ENCODE results near the gene APOBEC4. TPM values are rescaled to one million over a fixed set of nuclear protein-coding genes. Genes with fewer than 3 reads are reported as not detected.

The APOBEC4 gene
- polyA plus RNA-seq, 1 donor from 2014 or later = not detected

GRCh38 chr1:183636334-183636682 is 16.8 kb downstream of the APOBEC4 start:
- H3K79me2 ChIP-seq (replicated peaks; ENCODE audit: insufficient read depth, low read length) = peaks cover 71% of the 10 kb centered on the region
- peak overlapping the region; percentile 82 for H3K4me3 ChIP-seq (ENCODE audit: low read length)
- H3K9me3 ChIP-seq (ENCODE audit: low read length) = no peaks in the 10 kb centered on the region
- H3F3A ChIP-seq (ENCODE audit: insufficient read depth, low read length, poor library complexity, severe bottlenecking) = no peaks in the 10 kb centered on the region
- peak overlapping the region; percentile 82 for H3K27ac ChIP-seq (ENCODE audit: low read length)
- H3K27me3 ChIP-seq (ENCODE audit: insufficient read depth, low read depth, low read length) = no peaks in the 10 kb centered on the region
- H2AFZ ChIP-seq (ENCODE audit: low read depth, low read length) = peak overlapping the region; percentile 70
- peak overlapping the region; percentile 63 for H3K4me2 ChIP-seq (ENCODE audit: low read length)
- peak overlapping the region; percentile 85 for H3K9ac ChIP-seq (ENCODE audit: low read length)
- H4K20me1 ChIP-seq (ENCODE audit: insufficient read depth) = no peaks in the 10 kb centered on the region
- TF ChIP-seq CTCF (IDR thresholded peaks at IDR 0.05; ENCODE audit: poor library complexity, severe bottlenecking) (no peak), REST (IDR thresholded peaks at IDR 0.05; ENCODE audit: borderline replicate concordance) (peak; percentile 45)
- no peaks in the 10 kb centered on the region for H3K36me3 ChIP-seq (ENCODE audit: insufficient read depth, low read length)
- H3K9me2 ChIP-seq (ENCODE audit: insufficient read depth, low read length) = no peaks in the 10 kb centered on the region

GRCh38 chr1:183635606-183636333 is 17.3 kb downstream of the APOBEC4 start, which contains the start of gene ARPC5:
Gene ARPC5, minus strand, starts transcription at chr1:183635783. Its CDS starts 124 bp downstream, at chr1:183635659.
- Histone ChIP-seq H3F3A (ENCODE audit: insufficient read depth, low read length, poor library complexity, severe bottlenecking) (no peaks in the 10 kb centered on the region), H3K79me2 (replicated peaks; ENCODE audit: insufficient read depth, low read length) (peaks cover 69% of the 10 kb centered on the region), H3K27ac (ENCODE audit: low read length) (peak within 1 kb of the TSS; percentile 87), H4K20me1 (ENCODE audit: insufficient read depth) (no peaks in the 10 kb centered on the region), H3K9ac (ENCODE audit: low read length) (peak within 1 kb of the TSS; percentile 85), H2AFZ (ENCODE audit: low read depth, low read length) (peak within 1 kb of the TSS; percentile 70), H3K9me2 (ENCODE audit: insufficient read depth, low read length) (no peaks in the 10 kb centered on the region), H3K27me3 (ENCODE audit: insufficient read depth, low read depth, low read length) (no peaks in the 10 kb centered on the region), H3K9me3 (ENCODE audit: low read length) (no peaks in the 10 kb centered on the region), H3K36me3 (ENCODE audit: insufficient read depth, low read length) (no peaks in the 10 kb centered on the region), H3K4me2 (ENCODE audit: low read length) (peak within 1 kb of the TSS; percentile 75), H3K4me3 (ENCODE audit: low read length) (peak within 1 kb of the TSS; percentile 82)
- TF ChIP-seq REST (IDR thresholded peaks at IDR 0.05; ENCODE audit: borderline replicate concordance) (peak; percentile 44), EP300 (conservative IDR thresholded peaks at IDR 0.05; ENCODE audit: poor library complexity, severe bottlenecking) (peak; percentile 50), EZH2 (IDR thresholded peaks at IDR 0.05; ENCODE audit: borderline replicate concordance, insufficient read depth, low read length, poor library complexity, severe bottlenecking) (no peak), POLR2AphosphoS5 (IDR thresholded peaks at IDR 0.05) (peak; percentile 86), TAF1 (IDR thresholded peaks at IDR 0.05; ENCODE audit: low read depth) (peak; percentile 84), MXI1 (conservative IDR thresholded peaks at IDR 0.05; ENCODE audit: poor library complexity, severe bottlenecking) (peak; percentile 47), CTCF (IDR thresholded peaks at IDR 0.05; ENCODE audit: poor library complexity, severe bottlenecking) (no peak), SMC3 (conservative IDR thresholded peaks at IDR 0.05; ENCODE audit: poor library complexity) (no peak), RAD21 (conservative IDR thresholded peaks at IDR 0.05) (no peak)

All from neural cell (in vitro differentiated cells).